Measurements from ENCODE around the gene TBX15.

GRCh38 chr1:118992237-118992825, 4.2 kb upstream of the TBX15 start:
- TF ChIP-seq POLR2AphosphoS5 (IDR thresholded peaks at IDR 0.05; ENCODE audit: low read depth, low read length) (no peak), TAF1 (IDR thresholded peaks at IDR 0.05; ENCODE audit: borderline replicate concordance, insufficient read depth, low read length) (no peak)

Data from PFSK-1 (cell line).